Measurements from ENCODE around the gene COL23A1. TPM values are rescaled to one million over a fixed set of nuclear protein-coding genes. Genes with fewer than 3 reads are reported as not detected.

Gene COL23A1
- total RNA-seq, 1 donor from 2014 or later: 0.40 TPM

DNA sequence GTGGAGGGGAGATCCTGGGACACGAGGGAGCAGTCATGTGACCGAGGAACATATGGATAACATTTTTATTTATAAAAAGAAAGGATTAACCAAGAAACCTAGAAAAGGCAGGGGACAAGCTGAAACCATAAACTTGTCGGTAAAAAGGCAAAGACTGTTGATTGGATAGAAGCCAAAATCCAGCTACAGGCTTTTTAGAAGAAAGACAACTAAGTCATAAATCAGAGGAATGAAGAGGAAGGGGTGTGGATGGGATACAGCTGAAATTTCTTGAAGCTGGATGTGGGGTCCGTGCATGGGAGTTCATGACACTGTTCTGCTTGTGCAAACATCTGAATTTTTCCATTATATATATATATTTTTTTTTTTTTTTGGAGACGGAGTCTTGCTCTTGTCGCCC lies 246.9 kb downstream of the COL23A1 start:
- no peak for DNase-seq (ENCODE audit: low read depth)

DNA sequence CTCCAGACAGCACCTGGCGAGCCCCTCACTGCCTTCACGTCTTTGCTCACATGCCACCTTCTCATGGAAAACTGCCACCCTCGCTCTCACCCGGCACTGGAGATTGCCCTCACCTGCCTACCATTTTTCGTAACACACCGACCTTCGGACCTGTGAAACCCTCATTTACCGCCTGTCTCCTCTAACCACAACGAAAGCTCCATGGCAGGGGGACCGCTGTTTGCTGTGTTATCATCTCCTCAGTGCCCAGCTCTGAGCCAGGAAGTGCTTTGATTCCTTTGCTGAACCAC lies 248.4 kb downstream of the COL23A1 start:
- no peak for DNase-seq (ENCODE audit: low read depth)

DNA sequence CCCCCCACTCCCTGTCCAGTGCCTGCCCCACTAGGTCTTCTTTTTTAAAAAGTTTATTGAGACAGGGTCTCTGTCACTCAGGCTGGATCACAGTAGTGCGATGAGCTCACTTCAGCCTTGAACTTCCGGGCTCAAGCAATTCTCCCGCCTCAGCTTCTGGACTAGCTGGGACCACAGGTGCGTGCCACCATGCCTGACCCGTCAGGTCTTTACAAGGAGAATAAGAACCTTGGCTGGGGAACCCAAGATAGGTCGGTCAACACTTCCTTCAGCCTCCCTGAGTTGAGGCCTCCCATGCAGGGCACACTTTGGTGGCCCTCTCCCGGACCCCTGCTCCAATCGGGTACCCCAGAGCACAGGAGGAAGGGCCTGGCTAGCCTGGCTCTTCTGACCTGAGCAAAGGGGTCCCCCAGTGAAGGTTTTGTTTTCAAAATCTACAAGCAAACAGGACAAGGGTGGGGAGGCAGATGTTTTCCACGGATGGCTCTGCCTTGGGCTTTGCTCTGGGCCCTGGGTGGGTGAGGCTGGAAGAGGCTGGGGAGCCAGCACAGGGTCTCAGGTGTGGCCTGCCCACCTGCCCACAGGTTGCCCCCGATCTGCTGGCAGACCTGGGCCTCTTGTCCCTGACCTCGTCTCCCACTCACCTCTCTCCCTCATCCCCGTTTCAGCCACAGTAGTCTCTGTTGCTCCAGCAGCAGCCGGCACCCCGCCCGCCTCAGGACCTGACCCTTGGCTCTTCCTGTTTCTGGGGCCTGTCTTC lies 248.9 kb downstream of the COL23A1 start:
- DNase-seq (ENCODE audit: low read depth): no peak

DNA sequence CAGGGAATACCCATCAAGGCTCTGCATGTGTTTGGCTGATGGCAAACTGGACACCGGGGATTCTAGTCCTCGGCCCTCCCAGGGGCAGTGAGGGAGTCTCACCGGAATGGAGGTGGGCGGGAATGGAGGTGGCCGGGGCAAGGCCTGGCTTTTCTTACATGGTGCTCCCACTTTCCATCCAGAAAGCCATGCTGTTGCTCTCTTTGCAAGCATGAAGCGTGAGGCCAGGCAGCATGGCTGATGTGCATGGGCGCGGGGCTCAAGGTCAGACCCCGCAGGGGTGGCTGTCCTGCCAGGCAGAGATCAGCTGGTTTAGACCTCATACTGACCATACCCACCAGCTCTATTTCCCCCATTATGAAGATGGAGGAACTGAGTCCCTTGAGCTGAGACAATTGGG lies 249.6 kb downstream of the COL23A1 start:
- DNase-seq (ENCODE audit: low read depth): no peak

DNA sequence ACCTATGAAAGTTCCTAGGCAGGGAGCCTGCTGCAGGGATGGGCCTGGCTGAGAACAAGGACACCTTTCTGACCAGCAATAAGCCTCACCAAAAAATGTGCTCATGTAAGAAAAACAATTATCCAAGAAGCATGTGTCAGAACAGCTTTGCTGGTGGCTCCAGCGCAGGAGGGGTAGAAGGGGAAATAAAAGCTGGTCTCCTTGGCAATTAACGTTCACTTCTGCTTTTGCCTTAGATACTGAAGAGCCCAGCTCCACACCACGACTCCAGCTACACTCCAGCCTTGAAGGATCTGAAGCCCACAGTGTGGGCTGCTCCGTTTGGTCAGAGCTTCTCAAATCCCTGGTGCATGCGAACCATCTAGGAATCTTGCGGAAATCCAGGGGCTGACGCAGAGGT lies 250.0 kb downstream of the COL23A1 start:
- DNase-seq (ENCODE audit: low read depth): no peak

DNA sequence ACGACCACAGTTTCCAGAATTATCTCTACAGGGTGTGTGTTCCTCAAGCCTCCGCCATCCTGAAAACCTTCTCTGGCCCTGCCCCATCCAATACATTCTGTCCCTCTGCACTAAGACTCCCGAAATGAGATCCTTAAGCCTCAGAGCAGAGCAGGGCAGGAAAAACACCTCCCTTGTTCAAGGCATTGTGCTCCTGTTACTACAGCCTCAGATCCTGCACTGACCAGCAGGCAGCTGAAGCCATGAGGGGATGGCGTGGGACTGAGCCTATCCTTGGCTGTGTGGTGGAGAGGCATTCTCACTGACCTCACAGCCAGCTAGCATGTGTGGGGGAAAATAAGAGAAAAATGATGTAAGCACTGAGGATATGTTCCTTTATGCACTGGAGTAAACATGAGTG lies 250.9 kb downstream of the COL23A1 start:
- DNase-seq (ENCODE audit: low read depth): no peak

DNA sequence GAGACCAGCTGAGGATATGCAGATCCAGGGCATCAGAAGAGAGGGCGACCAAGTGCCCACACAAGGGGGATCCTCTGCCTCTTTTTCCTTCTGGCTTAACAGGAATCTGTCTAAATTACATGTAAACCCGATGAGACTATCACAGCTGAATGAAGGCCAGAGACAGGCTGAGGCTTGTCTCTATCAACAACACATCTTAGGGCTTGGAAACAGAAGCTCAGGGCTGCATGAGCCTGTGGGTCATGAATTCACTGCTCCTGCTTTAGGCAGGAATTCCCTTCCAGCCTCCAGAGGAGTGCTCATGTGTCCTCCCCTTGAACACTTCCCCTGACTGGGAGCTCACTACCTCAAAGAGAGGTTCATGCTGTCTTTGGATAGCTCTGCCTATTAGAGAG lies 251.4 kb downstream of the COL23A1 start:
- no peak for DNase-seq (ENCODE audit: low read depth)

DNA sequence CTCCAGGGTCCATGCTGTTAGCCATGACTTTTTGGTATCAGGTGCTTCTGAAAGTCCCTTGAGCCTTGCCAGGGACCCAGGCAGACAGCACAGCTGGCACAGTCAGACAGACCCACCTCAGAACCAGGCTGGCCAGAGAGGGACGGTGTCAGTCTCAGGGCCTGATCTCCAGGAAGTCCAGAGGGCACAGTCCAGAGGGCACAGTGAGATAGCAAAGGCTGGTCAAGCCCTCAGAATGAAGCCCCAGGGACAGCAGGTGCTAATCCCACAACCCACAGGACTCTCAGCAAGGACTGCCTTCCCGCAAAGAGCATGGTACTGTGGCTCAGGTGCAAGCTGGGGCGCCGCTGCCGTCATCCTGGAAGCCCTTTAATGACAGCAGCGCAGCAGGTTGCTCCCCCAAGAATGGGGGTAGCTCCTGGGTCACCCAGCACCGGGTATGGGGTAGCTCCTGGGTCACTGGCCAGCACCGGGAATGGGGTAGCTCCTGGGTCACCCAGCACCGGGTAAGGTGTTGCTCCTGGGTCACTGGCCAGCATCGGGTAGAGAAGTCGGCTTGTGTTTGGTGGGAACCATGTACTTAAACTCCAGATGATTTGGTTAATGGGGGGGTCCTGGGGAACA lies 252.0 kb downstream of the COL23A1 start:
- DNase-seq (ENCODE audit: low read depth): no peak

DNA sequence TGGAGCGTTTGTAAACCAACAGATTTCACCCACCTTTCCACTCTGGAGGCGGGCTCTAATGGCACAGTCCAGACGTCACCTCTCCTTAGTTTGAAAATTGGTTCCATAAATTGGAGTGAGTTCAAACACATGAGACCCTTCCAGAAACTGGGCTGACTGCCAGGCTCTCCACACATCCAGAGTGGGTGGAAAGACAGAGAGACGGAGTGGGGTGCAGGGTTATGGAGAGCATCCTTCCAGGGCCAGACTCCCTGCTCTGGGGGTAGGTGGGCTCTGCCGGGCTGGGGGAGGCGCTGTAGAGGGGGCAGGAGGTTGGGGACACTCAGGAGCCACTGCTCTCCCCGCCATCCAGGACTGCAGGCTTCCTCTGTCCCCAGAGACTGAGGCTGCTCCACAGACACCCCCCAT lies 252.9 kb downstream of the COL23A1 start:
- DNase-seq (ENCODE audit: low read depth): no peak

DNA sequence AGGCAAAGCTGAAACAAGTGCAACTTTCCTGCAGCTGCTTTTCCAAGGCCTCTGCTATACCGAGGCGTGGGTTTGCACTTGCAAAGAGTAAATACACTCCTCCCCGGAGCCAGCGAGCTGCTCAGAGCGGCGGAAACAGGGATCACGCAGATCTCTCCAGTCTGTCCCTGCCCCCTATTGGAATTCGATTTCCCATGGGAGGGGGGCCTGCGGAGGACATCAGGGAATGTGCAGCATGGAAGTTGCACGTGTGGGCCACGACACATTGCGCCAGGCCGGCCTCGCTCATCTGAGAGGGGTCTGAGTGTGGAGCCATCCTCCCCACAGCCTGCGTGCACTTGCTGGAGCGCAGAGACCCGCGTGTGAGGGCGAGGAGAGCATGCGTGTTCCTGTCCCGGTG lies 253.3 kb downstream of the COL23A1 start:
- DNase-seq (ENCODE audit: low read depth): no peak

DNA sequence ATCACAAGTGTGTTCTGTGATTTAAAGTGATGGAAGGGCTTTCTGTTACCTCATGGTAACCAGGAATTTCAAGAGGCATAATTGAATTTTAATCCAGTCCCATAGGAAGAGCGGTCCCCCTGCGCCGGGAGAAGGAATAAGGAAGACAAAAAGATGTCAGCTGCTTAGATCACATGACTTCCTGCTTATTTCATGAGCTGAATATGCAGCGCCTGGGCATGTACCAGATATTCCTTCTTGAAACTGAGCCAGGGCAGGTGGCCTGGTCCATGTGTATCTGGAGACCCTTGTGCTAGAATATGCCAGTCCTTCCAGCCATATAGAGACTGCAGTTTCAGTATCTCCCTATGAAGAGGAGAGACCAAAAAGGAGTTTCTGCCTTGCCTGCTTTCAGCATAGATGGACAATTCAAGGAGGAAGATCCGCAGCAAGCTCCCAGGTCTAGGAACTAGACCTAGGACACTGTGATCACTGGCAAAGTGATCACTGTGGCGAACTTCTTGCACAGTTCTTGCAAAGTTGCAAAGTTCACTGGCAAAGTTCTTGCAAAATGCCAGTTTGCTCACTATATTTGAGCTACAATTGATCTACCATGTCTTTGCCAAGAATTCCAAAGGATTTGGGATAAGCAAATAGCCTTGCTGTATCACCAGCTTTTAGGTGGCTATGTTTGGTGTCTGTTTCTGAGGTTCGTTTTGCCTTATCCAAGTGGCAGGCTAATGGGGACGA lies 254.7 kb downstream of the COL23A1 start:
- DNase-seq (ENCODE audit: low read depth): no peak

DNA sequence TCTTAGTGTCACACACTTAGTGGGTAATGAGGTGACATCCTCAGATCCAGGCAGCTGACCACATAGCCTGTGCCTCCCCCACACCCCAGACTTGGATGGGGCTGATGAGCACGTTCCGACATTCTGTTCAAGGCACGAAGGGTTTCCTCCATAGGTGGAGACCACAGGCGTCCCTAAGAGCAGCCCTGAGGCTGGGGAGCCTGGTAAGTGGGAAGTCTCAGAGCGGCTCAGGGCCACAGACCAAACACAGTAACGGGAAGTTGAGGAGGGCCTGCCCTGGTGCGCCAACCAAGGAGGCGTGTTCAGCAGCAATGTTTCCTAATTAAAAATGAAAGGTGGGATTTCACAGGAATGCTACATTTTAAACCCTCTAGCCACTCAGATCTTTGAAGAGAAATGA lies 255.3 kb downstream of the COL23A1 start:
- DNase-seq (ENCODE audit: low read depth): no peak

DNA sequence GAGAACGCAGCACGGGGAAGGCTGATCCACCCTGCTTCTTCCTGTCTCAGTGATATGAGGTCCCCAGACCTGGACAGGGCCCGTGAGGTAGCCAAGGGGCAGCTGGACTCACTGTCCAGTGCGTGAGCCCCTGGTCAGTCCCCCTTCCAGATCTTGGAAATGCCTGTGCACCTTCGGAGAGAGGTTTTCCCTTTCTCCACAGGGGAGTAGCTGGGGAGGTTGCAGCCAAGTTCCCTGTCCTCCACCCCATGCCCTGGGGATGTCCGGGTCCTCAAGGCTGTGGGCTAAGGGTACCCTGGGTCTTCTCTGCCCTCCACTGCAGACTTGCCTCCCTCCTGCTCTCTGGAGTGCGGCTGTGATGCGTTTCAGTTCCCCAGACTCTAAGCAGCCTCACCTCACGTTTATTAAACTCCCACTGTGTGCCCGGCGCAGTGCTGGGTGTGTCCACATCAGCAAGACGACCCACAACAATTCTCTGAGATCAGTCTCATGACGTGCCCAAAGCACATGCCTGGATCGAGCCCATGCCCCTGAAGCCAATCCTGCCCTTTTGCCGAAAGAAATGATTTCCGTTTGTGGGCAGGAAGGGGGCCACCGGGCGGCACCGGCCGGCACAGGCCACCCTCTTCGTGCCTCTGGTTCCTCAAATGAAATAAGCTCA lies 256.2 kb downstream of the COL23A1 start:
- no peak for DNase-seq (ENCODE audit: low read depth)

DNA sequence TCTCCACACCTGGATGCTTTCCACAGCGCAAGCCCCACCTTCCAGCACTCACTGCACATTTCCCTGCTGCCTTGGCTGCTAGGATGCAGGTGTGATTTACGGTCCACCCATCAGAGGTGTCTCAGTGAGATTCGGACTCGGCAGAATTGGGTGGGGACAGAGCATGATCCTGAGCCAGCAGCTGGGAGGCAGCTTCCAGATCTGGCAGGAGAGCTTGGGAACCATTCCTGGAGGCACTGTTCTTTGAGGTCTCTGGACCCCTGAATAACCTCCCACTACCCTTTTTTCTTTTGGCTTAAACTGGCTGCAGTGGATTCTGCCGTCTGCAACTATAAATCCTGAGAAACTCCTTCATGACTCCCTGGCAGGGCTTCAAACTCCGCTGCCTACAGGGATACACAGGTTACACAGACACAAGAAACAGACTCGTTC lies 258.0 kb downstream of the COL23A1 start:
- DNase-seq (ENCODE audit: low read depth): no peak

DNA sequence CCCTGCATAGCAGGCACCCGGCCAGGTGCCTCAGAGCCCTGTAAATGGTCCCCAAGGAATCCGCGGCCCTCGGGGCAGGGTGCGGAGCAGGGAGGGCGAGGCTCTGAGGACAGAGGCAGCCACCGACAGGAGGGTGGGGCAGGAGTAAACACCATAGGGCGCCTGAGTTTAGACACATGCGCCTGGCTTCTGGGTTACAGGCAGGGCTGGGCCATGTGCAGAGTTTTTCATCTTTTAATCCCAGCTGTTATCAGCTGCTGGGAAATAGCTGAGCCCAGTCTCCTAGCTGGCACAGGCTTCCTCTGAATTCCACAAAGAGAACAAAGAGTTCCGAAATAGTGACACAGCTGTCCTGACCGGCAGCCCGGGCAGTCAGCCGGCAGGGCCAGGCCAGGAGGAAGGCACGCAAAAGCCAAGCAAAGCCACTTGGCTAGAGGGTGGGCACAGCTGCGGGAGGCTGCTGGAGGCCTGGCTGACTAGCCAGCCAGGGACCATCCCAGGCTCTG lies 258.6 kb downstream of the COL23A1 start:
- DNase-seq (ENCODE audit: low read depth): no peak

DNA sequence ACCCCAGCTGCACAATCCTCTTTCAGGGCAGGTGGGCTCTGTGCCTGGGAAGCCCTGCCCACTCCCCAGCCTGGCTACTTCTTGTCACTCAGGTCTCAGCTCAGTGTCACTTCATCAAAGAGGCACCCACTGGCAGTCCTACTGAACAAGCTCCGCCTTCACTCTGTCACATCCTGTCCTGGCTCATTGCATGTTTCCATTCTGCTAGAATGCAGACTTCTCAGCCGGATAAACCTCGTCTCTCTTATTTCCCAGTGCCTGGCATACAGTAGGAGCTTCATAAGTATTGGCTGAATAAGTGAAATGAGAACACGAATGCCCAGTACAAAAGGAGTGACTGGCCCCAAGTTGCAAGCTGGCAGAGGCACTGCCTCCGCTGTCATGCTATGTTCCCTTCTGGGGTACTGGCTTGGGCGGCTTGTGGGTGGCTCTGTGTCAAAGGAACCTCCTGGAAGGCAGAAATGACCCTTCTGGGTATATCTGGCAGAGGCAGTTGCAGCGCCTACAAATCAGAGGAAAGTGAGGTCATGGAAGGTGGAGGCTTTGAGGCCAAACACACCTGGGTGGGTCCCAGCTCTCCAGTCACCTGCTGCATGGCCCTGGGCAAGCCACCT lies 259.3 kb downstream of the COL23A1 start:
- DNase-seq (ENCODE audit: low read depth): no peak

DNA sequence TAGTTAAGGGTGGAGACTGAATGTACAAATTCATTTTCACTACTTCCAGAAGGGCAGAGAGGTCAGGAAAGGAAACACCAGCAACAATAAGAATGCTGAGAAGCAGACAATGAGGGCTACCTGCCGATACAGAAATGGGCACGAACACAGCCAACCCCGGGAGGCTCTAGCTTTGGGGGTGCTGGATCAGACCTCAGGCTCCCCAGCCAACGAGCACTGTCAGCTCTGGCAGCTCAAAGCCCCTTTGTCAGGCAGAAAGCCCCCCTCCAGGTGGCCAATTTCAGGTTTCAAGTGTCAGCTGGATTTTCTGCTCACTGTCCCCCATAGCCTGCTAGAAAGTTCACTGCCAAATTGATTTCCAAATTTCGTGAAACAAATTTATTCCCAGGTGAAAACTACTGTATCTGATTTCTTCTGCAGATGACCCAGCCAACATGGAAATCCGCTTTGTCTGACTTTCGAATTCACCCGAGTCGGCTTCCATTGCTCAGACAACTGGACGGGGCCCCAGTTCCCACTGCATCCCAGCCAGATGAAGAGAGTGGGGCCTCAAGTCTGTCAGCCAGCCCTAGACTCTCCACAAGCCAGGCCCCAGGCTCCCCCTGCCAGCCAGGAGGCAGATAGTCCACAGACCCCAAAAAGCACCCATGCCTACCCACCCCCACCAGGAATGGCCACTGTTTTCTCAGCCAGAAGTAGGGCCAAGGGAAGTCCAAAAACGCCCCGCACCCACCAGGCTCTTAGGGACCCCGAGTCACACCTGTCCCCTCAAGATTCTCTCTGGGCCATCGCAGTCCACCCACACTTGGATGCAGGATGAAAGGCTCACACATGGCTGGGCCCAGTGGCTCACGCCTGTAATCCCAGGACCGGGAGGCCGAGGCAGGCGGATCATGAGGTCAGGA lies 261.1 kb downstream of the COL23A1 start:
- no peak for DNase-seq (ENCODE audit: low read depth)

DNA sequence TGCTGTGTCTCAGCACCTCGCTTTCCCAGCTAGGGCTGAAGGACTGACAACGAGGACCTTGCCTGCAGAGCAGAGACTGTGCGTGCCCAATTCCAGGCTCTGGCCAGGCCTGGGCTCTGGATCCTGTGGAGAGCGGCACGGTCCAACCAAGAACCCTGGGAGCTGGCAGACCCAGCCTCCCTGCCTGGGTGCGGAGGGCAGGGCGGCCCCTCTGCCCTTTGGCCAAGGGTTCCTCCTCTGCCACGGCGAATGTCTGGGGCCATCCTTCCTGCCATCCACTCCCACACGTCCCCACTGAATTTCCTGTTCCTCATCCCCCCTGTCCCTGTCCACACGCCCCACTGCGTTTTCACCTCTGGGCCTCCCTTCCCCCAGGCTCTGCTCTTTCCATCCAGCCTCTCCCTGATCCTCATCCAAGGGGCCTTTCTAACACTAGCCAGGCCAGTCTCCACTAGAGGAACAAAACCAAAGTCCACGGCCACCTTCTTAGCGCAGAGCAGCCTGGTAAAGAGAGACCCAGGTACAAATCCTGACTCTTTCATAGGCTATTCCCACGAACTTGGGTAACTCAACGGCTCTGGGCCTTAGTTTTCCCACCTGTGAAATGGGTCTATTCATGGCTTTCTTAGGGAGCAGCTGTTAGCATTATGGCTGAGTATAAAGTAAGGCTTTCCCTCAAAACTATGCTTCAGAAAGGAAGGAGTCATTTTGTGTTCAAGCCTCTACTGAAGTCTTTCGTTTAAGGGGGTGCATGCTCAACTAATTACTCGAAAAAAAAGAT lies 262.1 kb downstream of the COL23A1 start:
- no peak for DNase-seq (ENCODE audit: low read depth)

DNA sequence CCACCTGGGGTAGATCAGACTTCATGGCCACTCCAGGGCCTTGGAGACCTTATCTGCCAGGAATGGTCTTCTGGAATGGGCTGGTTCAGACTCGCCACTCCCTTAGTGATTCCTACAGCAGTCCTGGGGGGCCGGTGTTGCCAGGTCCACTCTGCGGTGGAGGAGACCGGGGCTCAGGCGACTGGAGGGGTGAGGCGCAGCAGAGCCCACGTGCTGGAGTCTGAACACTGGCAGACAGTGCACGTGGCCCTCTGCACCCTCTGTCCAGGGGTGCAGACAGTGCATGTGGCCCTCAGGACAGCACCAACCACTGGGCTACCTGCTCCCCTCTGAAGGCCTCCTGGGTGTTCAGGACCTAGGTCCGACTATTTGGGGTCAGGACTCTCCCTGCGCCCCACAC lies 262.7 kb downstream of the COL23A1 start:
- DNase-seq (ENCODE audit: low read depth): no peak

DNA sequence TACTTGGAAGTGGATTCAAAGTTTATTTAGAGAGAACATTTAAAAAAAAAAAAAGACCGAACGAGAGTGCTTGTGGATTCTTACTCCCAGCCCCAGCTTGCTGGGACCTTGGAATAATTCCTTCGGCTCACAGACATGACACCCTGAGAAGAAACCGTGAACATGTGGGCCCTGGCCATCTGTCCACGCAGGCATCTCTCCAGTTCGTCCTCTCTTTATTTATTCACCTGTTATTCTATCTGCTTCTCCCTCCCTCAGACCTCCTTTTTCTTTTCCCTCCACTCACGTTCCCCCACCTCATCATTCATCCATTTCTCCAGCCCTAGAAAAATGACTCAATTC lies 263.8 kb downstream of the COL23A1 start:
- DNase-seq (ENCODE audit: low read depth): no peak

Data from renal cortical epithelial cell (primary cell).